SK-N-MC (cell line): ENCODE measurements around the gene SMU1.

Source experiments
- EZH2 ChIP-seq: fragments of 200-600 bp; sonication (generic); IDR thresholded peaks from one replicate; pipeline ENCODE4 v1.6.1; 2017; ENCODE audit warnings: antibody characterized with exemption
- FOXP2 ChIP-seq: optimal IDR thresholded peaks from 2 replicates; pipeline ENCODE3; 2011; ENCODE audit warnings: mild to moderate bottlenecking, moderate library complexity; ENCODE audit not compliant: insufficient read depth; ENCODE audit errors: extremely low read length, control extremely low read depth
- POLR2AphosphoS5 ChIP-seq: IDR thresholded peaks from 2 replicates; pipeline ENCODE4 v1.6.1; 2012; ENCODE audit warnings: mild to moderate bottlenecking, low read depth, low read length, borderline replicate concordance

DNA sequence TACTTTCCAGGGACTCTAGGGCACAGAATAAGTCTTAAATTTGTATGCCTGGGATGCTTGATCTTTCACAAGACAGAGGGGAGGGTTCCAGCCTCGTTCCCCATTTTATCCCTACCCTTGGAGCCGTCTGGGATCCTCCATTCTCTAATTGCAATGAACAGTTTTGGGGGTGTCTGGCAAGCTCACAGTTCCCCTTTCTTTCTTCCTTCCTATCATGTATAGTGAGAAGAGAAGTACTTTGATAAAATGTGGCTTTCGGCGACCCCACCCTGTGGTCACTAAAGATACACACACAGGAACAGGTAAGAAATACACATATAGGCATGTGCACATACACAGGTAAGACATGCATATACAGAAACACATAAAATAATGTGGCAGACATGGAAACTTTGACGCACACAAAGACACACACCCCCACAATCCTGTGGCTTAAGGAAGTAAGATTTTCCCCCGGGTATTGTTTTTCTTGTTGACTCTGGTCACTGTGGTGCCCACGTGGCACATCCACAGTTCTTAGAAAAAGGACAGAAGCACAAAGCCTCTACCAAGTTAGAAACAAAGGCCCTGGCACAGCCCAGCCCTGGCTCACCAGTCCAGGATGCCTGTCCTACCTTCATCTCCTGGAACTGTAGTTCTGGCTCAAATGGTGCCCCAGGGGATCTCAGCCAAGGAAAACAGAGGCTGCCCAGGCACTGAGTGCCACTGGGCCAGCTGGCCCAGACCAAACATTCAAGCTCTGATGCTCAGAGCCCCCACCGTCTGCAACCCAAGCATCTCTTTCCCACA, 6.3 kb upstream of the SMU1 start:
- TF ChIP-seq POLR2AphosphoS5: no peak
- no peak for TF ChIP-seq EZH2
- no peak for TF ChIP-seq FOXP2
